CD4-positive, alpha-beta T cell treated with Interleukin-12 subunit alpha and Interleukin-12 subunit beta, for 1 hour (primary cell): ENCODE results near the gene MEGF10.

Source experiments
- DNase-seq: peaks from one replicate; pipeline ENCODE4 v3.0.0-alpha.2; 2020

Gene MEGF10

DNA sequence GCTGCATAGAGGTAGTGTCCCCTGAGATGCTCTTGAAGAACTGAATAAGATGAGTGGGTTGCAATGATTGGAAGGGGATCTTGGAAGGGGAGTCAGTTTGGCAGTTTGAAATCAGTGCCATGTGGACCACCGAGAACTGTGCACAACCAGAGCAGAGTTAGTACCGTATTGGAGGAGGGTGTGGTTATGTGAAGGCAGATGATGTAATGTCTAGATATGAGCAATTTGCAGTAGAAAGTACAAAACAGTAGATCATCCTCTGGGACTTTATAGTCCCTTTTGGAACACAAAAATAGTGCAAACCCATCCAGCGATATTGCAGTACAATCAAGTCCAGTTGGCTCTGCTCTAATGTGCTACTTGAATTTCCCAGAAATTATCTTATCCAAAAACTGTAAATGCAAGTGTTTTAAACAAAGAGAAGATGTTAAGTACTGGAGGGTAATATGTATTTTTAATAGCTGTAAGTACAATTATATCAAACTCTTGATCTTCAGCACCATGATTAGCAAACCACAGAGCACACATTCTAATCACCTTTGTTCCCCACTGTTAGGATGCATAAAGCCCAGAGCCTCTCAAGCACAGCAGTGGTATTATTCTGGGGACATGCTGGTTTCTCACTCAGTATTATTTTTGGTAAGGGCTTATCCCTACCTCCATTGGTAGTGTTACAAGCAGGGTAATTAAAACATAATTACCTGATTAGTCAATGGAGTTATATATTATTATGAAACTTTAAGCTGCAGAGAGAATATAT lies 41.5 kb downstream of the MEGF10 start:
- DNase-seq, result no peak

GRCh38 chr5:127333483-127333882 lies 42.9 kb downstream of the MEGF10 start:
- DNase-seq, result no peak

DNA sequence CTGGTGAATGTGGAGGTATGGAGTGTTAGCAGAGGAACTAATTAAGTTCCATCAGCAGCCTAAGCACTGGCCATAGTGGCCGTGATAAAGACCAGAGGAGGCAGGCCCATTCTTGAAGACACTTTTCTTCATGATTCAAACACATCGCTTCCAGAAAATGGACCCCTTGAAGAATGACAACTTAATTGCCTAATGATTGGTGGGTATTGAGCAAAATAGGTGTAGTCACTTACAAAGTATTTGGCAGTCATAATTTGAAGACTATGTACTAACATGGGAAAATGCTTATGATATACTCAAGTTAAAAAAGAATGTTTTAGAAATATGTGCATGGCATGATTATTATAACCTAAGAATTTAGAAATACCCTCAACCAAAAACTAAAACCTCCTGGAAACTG lies 44.8 kb downstream of the MEGF10 start:
- DNase-seq, result no peak

DNA sequence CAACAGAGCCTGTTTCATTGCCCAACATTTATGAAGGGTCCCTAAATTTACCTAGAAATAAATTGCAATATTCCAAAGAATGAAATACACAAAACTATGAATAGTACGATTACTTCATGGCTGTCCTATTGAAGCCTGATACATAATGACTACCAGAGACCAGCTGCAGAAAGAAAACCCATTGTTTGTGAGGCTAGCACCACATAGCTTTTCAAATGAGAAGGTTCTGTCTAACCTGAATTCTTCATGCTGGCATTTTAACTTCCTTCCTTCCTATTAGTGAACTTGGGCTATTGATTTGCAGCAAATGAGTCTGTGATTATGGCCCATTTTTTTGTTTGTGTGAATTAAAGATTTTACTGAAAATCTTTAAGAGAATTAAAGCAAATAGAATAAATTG lies 47.3 kb downstream of the MEGF10 start:
- DNase-seq, result no peak

DNA sequence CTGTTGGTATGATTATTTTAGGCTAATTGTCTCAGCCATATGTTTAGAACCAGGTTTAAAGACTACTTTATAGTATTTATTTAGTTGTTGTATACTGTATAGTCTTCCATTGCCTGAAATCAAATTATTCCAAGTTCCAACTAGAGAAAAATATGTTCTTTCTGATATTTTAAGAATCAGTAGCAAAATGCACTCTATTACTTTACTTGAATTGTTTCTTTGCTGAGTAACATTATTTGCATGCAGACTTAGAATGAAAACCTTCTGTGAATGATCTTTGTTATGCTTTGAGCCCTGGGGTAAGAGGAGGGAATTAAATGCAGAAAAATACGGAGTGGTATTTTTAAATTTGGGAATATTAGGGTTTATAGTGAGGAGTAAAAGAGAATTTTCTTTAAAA lies 47.9 kb downstream of the MEGF10 start:
- no peak for DNase-seq

GRCh38 chr5:127340606-127341005 lies 50.0 kb downstream of the MEGF10 start:
- DNase-seq, result no peak

DNA sequence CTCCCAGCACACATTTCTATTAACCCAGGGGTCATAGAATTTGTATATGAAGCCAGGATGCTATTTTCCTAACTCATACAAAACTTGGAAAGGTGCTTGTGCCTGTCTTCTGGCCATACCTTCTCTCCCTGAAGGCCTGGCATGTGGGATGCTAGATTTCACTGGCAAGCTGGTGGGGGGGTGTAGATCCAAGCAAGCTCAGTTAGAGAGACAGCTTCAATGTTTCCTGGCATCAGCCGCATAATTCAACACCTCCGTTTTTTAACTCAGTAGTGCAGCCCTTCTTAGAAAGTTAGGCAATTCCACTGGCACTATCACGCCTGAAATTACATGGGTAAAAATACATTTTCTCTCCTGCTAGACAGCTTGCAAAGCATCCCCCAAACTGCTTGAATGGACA lies 51.8 kb downstream of the MEGF10 start:
- DNase-seq, result no peak

- DNase-seq, result no peak
Observed at GRCh38 chr5:127343313-127343712, 52.7 kb downstream of the MEGF10 start.

DNA sequence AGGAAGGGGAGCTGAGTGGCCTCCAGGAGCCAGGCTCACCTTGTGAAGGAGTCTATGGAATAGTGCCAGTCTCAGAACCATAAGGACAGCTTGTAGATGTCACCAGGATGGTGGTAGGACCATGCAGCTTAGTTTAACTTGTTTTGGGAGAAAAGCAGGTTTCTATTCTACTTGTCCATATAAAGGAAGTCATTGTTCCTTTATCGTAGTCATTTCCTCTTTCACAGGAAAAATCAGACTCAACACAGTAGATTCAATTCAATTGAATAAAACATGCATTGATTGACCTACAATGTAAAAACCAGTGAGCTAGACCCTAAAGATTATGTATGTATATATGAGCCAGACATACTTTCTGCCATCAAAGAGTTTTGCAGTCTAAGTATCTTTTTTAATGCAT lies 53.3 kb downstream of the MEGF10 start:
- no peak for DNase-seq

DNA sequence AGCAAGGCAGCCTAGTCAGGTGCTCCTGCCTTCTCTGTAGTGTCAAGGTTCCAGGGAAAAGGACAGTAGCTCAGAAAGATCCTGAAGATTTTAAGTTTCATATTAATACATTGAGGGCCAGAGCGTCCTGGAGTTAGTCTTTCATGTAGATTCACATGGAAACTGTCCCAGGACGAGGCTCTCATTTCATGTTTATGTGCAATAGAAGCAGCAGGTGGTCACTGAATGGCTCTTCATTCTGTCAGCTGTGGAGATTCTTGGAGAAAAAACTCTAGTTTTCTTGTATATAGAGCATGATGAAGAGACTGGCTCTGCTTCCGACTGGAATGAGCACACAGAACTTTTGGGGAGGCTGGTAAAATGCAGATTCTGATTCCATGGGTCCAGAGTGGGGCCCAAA lies 54.3 kb downstream of the MEGF10 start:
- DNase-seq, result no peak

GRCh38 chr5:127351418-127351817 lies 60.8 kb downstream of the MEGF10 start:
- no peak for DNase-seq

GRCh38 chr5:127352068-127352467 lies 61.5 kb downstream of the MEGF10 start:
- no peak for DNase-seq

- DNase-seq, result no peak
Observed at GRCh38 chr5:127353327-127353726, 62.7 kb downstream of the MEGF10 start.

DNA sequence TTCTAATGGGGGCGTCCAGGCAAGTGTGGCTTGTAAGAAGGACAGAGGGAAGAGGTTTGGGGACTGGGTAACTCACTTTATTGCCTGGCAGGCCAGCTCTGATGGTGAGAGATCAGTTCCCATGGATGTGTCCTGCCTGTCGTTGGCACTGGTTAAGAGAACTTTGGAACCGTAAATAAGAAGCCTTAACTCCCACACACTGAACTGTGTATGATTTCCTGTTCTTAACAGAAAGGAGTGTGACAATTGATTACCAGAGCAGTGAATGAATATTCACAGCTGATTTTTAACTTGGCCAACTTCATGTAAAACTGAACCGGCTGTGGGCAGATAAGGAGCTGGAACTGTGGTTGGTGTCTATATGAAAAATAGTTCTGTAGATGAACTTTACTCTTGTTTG lies 63.2 kb downstream of the MEGF10 start:
- no peak for DNase-seq

GRCh38 chr5:127355337-127355736 lies 64.7 kb downstream of the MEGF10 start:
- DNase-seq, result no peak

- DNase-seq, result no peak
Observed at GRCh38 chr5:127358284-127358683, 67.7 kb downstream of the MEGF10 start.

GRCh38 chr5:127358740-127359139 lies 68.1 kb downstream of the MEGF10 start:
- DNase-seq, result no peak

GRCh38 chr5:127359502-127359901 lies 68.9 kb downstream of the MEGF10 start:
- DNase-seq, result no peak

GRCh38 chr5:127363403-127363802 lies 72.8 kb downstream of the MEGF10 start:
- DNase-seq, result no peak

- DNase-seq, result no peak
Observed at GRCh38 chr5:127367029-127367428, 76.4 kb downstream of the MEGF10 start.

DNA sequence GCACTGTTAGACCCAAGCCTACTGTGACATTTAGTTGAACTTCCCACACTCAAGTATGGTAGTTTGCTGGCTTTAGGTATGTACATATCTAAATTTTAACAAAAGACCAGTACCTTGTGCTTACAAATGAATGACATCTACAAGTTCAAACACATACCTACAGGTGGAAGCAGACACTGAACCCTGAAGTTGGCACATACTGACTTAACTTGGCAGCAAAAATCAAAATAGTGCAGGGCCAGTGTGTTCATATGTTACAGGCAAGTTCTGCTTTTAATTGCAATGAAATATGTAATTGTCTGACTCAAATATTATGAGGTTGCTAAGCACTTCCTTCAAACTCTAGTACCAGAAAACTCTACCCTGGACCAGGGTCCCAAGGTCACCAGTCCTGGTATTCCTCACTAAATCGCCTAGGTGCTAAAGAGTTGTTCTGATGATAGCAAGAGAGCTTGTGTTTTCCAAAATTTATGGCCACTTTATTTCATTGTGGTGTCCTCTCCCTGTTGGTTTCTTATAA lies 77.4 kb downstream of the MEGF10 start:
- DNase-seq, result no peak

DNA sequence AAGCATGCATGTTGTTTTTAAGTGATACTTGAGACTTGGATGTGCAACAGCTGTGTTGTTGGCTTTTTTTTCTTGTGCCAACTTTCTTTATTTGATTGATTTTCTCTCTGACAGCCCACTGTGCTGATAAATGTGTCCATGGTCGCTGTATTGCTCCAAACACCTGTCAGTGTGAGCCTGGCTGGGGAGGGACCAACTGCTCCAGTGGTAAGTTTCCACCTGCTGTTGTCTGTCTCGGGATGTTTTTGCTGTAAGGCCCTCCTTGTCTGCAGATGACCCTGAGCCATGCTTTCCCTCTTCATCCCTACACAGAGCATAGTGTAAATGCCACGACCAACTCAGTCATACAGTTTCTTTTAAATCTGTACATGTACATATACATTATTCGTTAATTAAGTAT lies 79.2 kb downstream of the MEGF10 start:
- no peak for DNase-seq

- no peak for DNase-seq
Observed at GRCh38 chr5:127370631-127371030, 80.0 kb downstream of the MEGF10 start.

- DNase-seq, result no peak
Observed at GRCh38 chr5:127373858-127374491, 83.4 kb downstream of the MEGF10 start.

- no peak for DNase-seq
Observed at GRCh38 chr5:127375124-127375523, 84.5 kb downstream of the MEGF10 start.
